AG04449 (cell line): ENCODE data around the gene EML5.

Experiments
- CTCF ChIA-PET: fragments of 350-600 bp; formaldehyde crosslinking; extraction: SDS; loops from one replicate; lab custom pipeline; 2021; ENCODE audit warnings: antibody characterized with exemption; lab: Yijun Ruan, JAX
- POLR2A ChIA-PET: fragments of 400-600, 350-600 bp; formaldehyde crosslinking; extraction: SDS; loops from one replicate; lab custom pipeline; 2020; ENCODE audit warnings: antibody characterized with exemption, inconsistent platforms; lab: Yijun Ruan, JAX
- DNase-seq: peaks from one replicate; pipeline ENCODE4 v3.0.0-alpha.2; 2010; ENCODE audit warnings: low read depth, low spot score
- H3K4me3 ChIP-seq: 2 replicates; pipeline ENCODE4 v1.5.1; 2011; ENCODE audit warnings: low read depth, mild to moderate bottlenecking, control low read depth, low read length
- TF ChIP-seq, protein P1 (sequence below): IDR thresholded peaks from one replicate; pipeline ENCODE4 v1.5.1; 2011; ENCODE audit warnings: mild to moderate bottlenecking, moderate library complexity, low read length, control low read depth, inconsistent platforms; ENCODE audit not compliant: insufficient read depth; ENCODE audit errors: missing control alignments

Gene EML5

DNA sequence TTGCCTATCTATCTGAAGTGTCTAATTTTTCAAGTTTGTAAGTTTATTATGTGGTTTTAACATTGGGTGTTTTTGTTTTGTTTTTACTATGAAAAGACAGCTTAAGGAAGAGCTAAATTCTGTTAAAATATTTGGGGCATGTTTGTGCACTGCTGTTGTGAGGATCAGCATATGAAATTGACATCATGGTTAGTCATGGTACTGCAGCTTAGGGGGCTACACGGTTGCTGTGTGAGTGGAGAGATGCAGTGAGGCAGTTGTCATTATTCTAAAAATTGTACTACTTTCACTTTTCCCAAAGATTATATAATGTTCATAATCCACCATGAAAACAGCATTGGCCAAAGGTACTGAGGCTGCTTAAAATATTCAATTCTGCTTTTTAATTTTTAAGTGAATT is 180.9 kb downstream of the EML5 start:
- TF ChIP-seq, protein P1, sequence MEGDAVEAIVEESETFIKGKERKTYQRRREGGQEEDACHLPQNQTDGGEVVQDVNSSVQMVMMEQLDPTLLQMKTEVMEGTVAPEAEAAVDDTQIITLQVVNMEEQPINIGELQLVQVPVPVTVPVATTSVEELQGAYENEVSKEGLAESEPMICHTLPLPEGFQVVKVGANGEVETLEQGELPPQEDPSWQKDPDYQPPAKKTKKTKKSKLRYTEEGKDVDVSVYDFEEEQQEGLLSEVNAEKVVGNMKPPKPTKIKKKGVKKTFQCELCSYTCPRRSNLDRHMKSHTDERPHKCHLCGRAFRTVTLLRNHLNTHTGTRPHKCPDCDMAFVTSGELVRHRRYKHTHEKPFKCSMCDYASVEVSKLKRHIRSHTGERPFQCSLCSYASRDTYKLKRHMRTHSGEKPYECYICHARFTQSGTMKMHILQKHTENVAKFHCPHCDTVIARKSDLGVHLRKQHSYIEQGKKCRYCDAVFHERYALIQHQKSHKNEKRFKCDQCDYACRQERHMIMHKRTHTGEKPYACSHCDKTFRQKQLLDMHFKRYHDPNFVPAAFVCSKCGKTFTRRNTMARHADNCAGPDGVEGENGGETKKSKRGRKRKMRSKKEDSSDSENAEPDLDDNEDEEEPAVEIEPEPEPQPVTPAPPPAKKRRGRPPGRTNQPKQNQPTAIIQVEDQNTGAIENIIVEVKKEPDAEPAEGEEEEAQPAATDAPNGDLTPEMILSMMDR, result no peak
- CTCF ChIA-PET, result no interaction called here
- no peak for DNase-seq
- POLR2A ChIA-PET, result no interaction called here
- H3K4me3 ChIP-seq, result no peak overlapping the region

DNA sequence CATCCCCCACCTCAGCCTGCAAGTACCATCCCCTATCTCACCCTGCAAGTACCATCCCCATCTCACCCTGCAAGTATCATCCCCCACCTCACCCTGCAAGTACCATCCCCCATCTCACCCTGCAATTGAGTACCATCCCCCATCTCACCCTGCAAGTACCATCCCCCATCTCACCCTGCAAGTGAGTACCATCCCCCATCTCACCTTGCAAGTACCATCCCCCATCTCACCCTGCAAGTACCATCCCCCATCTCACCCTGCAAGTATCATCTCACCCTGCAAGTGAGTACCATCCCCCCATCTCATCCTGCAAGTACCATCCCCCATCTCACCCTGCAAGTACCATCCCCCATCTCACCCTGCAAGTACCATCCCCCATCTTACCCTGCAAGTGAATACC is 184.9 kb downstream of the EML5 start:
- H3K4me3 ChIP-seq, result no peak overlapping the region
- TF ChIP-seq, protein P1, result no peak
- ChIA-PET POLR2A (no interaction called here), CTCF (no interaction called here)
- DNase-seq, result no peak

DNA sequence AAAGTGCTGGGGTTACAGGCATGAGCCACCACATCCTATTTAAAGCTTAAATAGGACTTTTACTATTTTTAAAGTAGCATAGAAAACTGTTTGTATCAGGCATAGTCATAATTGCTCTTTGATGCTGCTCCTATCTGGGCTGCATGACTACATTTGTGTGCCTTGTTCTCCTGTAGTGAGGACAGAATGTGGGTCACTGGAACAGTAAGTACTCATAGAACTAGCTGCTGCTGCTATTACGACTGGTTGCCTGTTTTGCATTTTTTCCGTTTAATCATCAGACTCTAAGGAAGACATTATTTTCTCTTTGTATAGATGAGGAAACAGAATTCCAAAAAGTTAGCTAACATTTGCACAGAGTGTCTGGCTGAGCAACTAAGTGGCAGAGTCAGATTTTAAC is 187.2 kb downstream of the EML5 start:
- TF ChIP-seq, protein P1, result no peak
- no peak for DNase-seq
- H3K4me3 ChIP-seq, result no peak overlapping the region
- ChIA-PET POLR2A (no interaction called here), CTCF (interaction anchor here (1.3 to 1.6 kb wide), 2 partner anchors 8 to 11 kb away, joined by 3 to 6 read pairs; no protein-coding TSS in a partner anchor)

DNA sequence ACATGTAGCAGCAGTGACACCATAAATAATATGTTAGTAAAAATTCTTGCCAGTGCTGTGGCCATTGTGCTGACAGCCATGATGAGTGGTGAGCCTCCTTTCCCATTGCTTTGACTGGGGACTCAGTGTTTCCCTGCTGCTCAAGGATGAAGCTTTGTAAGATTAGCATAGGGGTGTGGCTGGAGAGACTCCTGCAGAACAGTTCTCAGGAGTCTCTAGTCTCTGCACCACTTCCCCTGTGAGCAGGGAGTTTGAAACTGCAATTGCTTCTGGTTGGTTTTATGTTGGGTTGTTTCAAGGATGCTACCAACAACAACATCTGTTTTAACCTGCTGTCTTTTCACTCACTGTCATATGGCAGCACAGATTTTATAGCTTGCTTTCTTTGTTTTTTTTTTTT is 188.5 kb downstream of the EML5 start:
- ChIA-PET CTCF (interaction anchor here (1.3 to 1.6 kb wide), 2 partner anchors 10 kb away, joined by 3 to 6 read pairs; no protein-coding TSS in a partner anchor), POLR2A (no interaction called here)
- H3K4me3 ChIP-seq, result no peak overlapping the region
- DNase-seq, result no peak
- TF ChIP-seq, protein P1, result no peak

DNA sequence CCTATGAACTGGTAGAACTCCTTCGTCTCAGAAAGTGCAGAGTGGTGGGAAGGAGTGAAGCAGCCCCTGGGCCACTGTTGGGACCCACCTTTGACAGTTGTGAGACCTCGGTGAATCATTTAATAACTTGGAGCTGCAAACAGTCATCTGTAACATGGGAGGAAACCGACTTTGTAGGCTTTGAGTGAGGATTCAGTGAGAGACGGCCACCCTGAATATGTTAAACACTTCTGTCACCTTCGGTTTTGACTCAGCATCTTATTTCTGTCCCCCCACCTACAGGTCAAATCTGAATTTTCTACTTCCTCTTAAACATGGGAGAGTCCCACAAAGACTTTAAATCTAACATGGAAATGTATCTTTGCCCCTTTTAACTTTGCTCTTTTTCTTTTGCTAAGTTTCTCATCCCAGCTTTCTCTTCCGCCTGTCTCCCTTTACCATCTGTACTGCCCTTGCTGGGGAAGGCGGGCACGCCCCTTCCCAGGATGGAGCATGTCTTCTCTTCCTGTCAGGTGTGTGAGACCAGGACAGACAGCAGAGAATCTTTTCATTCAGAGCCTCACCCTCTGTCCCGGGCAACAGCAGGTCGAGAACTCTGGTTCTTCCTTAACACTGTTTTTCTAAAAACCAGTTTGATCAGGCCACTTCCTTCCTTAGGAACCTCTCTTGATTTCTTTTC is 192.9 kb downstream of the EML5 start:
- TF ChIP-seq, protein P1, result no peak
- H3K4me3 ChIP-seq, result no peak overlapping the region
- ChIA-PET CTCF (no interaction called here), POLR2A (no interaction called here)
- no peak for DNase-seq

DNA sequence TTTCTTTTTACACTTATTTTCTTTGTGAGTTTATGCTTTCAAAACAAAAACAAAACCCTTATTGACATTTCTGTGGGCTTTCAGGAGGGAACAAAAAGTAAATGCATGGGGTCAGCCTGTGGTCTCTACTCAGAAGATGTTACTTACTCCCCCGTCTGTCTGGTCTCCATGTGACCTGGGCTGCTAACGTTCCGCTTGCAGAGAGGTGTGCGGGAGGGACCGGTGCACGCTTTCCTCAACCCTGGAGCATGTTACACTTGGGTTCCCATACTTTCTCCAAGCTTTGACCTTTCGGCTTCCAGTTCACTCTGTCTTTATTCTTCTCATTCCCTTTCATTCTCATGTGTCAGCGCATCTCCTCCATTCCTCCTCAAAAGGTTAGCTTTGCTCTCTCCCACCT is 193.4 kb downstream of the EML5 start:
- TF ChIP-seq, protein P1, result no peak
- H3K4me3 ChIP-seq, result no peak overlapping the region
- POLR2A ChIA-PET, result no interaction called here
- DNase-seq, result no peak
- CTCF ChIA-PET, result no interaction called here
